Karpas-422 (cell line): ENCODE measurements around the gene SPACA7. TPM values are rescaled to one million over a fixed set of nuclear protein-coding genes. Genes with fewer than 3 reads are reported as not detected.

Experiments used
- DNase-seq: peaks from one replicate; pipeline ENCODE4 v3.0.0-alpha.2; 2015
- H2AFZ ChIP-seq: fragments of 200-600 bp; sonication (generic); 2 replicates; pipeline ENCODE4 v1.6.1; 2014; ENCODE audit warnings: antibody characterized with exemption, low read length, mixed read lengths
- H3K27ac ChIP-seq: fragments of 200-600 bp; sonication (generic); 2 replicates; pipeline ENCODE4 v1.5.1; 2014; ENCODE audit warnings: mild to moderate bottlenecking, low read length, moderate library complexity
- H3K27me3 ChIP-seq: fragments of 200-600 bp; sonication (generic); 2 replicates; pipeline ENCODE4 v1.6.1; 2014; ENCODE audit warnings: low read length, mixed read lengths
- H3K36me3 ChIP-seq: fragments of 200-600 bp; sonication (generic); 2 replicates; pipeline ENCODE4 v1.6.1; 2014; ENCODE audit warnings: low read length, mixed read lengths; ENCODE audit not compliant: insufficient read depth
- H3K4me1 ChIP-seq: fragments of 200-600 bp; sonication (generic); 2 replicates; pipeline ENCODE4 v1.6.1; 2014; ENCODE audit warnings: mild to moderate bottlenecking, low read length, mixed read lengths
- H3K4me2 ChIP-seq: fragments of 200-600 bp; sonication (generic); 2 replicates; pipeline ENCODE4 v1.6.1; 2014; ENCODE audit warnings: low read length, low read depth, mild to moderate bottlenecking; ENCODE audit not compliant: poor library complexity, severe bottlenecking
- H3K4me3 ChIP-seq: fragments of 200-600 bp; sonication (generic); 2 replicates; pipeline ENCODE4 v1.5.1; 2014; ENCODE audit warnings: mild to moderate bottlenecking, antibody characterized with exemption, low read length, mixed read lengths
- H3K79me2 ChIP-seq: fragments of 200-600 bp; sonication (generic); 2 replicates; pipeline ENCODE4 v1.6.1; 2014; ENCODE audit warnings: mild to moderate bottlenecking, low read length, mixed read lengths
- H3K9ac ChIP-seq: fragments of 200-600 bp; sonication (generic); 2 replicates; pipeline ENCODE4 v1.6.0; 2014; ENCODE audit warnings: low read length
- H3K9me2 ChIP-seq: fragments of 200-600 bp; sonication (generic), shearing (Covaris generic); replicated peaks from 2 replicates; pipeline ENCODE4 v1.6.0; 2014; ENCODE audit warnings: mild to moderate bottlenecking, low read length, moderate library complexity; ENCODE audit not compliant: insufficient read depth
- H3K9me3 ChIP-seq: fragments of 300-700, 200-600 bp; sonication (generic); 2 replicates; pipeline ENCODE4 v1.6.1; 2014; ENCODE audit warnings: low read length, mixed read lengths
- H4K20me1 ChIP-seq: fragments of 200-600 bp; sonication (generic); 2 replicates; pipeline ENCODE4 v1.6.1; 2014; ENCODE audit warnings: mild to moderate bottlenecking, antibody characterized with exemption, low read length, low read depth; ENCODE audit not compliant: insufficient read depth
- total RNA-seq: library from RNA; depleted of rRNA; stranded (reverse); fragments of >200 nt; shearing (Covaris generic); gene quantifications from 2 replicates; pipeline ENCODE4 v1.2.3, GENCODE V29; 2014; ENCODE audit warnings: low replicate concordance

Gene SPACA7
- total RNA-seq, 1 experiment from 2014 or later, result not detected

GRCh38 chr13:112435973-112436372 is 59.8 kb downstream of the SPACA7 start:
- Histone ChIP-seq H3K9ac (no peak overlapping the region), H2AFZ (no peak overlapping the region), H3K4me1 (peaks cover 6% of the 10 kb centered on the region), H3K4me3 (no peak overlapping the region), H3K9me3 (peaks cover 4% of the 10 kb centered on the region), H4K20me1 (no peaks in the 10 kb centered on the region), H3K4me2 (no peak overlapping the region), H3K36me3 (no peaks in the 10 kb centered on the region), H3K79me2 (no peaks in the 10 kb centered on the region), H3K27me3 (0 out of 2 replicates have a peak, but pooled peaks cover 3% of the 10 kb centered on the region), H3K27ac (no peak overlapping the region), H3K9me2 (no peaks in the 10 kb centered on the region)
- DNase-seq, result no peak

GRCh38 chr13:112438094-112438493 is 61.9 kb downstream of the SPACA7 start:
- no peak overlapping the region for H2AFZ ChIP-seq
- H3K36me3 ChIP-seq, result no peaks in the 10 kb centered on the region
- H3K4me2 ChIP-seq, result no peak overlapping the region
- no peaks in the 10 kb centered on the region for H4K20me1 ChIP-seq
- no peaks in the 10 kb centered on the region for H3K79me2 ChIP-seq
- no peak for DNase-seq
- H3K27me3 ChIP-seq, result 0 out of 2 replicates have a peak, but pooled peaks cover 3% of the 10 kb centered on the region
- peaks cover 4% of the 10 kb centered on the region for H3K9me3 ChIP-seq
- H3K9me2 ChIP-seq, result no peaks in the 10 kb centered on the region
- H3K9ac ChIP-seq, result no peak overlapping the region
- peaks cover 12% of the 10 kb centered on the region for H3K4me1 ChIP-seq
- H3K27ac ChIP-seq, result no peak overlapping the region
- H3K4me3 ChIP-seq, result no peak overlapping the region

GRCh38 chr13:112438515-112438914 is 62.4 kb downstream of the SPACA7 start:
- DNase-seq, result no peak
- H3K27ac ChIP-seq, result no peak overlapping the region
- no peaks in the 10 kb centered on the region for H3K36me3 ChIP-seq
- H3K9me2 ChIP-seq, result no peaks in the 10 kb centered on the region
- H3K4me1 ChIP-seq, result peaks cover 12% of the 10 kb centered on the region
- H3K27me3 ChIP-seq, result 0 out of 2 replicates have a peak, but pooled peaks cover 3% of the 10 kb centered on the region
- H3K4me2 ChIP-seq, result no peak overlapping the region
- H3K9me3 ChIP-seq, result peaks cover 4% of the 10 kb centered on the region
- no peaks in the 10 kb centered on the region for H4K20me1 ChIP-seq
- no peak overlapping the region for H3K4me3 ChIP-seq
- H3K9ac ChIP-seq, result no peak overlapping the region
- H3K79me2 ChIP-seq, result no peaks in the 10 kb centered on the region
- no peak overlapping the region for H2AFZ ChIP-seq

GRCh38 chr13:112441226-112441625 is 65.1 kb downstream of the SPACA7 start:
- Histone ChIP-seq H3K9me3 (peaks cover 4% of the 10 kb centered on the region), H4K20me1 (no peaks in the 10 kb centered on the region), H3K79me2 (no peaks in the 10 kb centered on the region), H3K4me1 (peaks cover 15% of the 10 kb centered on the region), H3K4me3 (no peak overlapping the region), H3K4me2 (no peak overlapping the region), H3K36me3 (no peaks in the 10 kb centered on the region), H3K9me2 (no peaks in the 10 kb centered on the region), H3K27ac (no peak overlapping the region), H3K9ac (no peak overlapping the region), H2AFZ (no peak overlapping the region), H3K27me3 (0 out of 2 replicates have a peak, but pooled peaks cover 3% of the 10 kb centered on the region)
- DNase-seq, result no peak

- H3K27ac ChIP-seq, result no peak overlapping the region
- H3K9me3 ChIP-seq, result peaks cover 4% of the 10 kb centered on the region
- no peak overlapping the region for H3K4me2 ChIP-seq
- 0 out of 2 replicates have a peak, but pooled peaks cover 3% of the 10 kb centered on the region for H3K27me3 ChIP-seq
- H3K9me2 ChIP-seq, result no peaks in the 10 kb centered on the region
- H2AFZ ChIP-seq, result no peak overlapping the region
- peaks cover 15% of the 10 kb centered on the region for H3K4me1 ChIP-seq
- no peaks in the 10 kb centered on the region for H3K79me2 ChIP-seq
- H3K4me3 ChIP-seq, result no peak overlapping the region
- H3K9ac ChIP-seq, result no peak overlapping the region
- no peak for DNase-seq
- no peaks in the 10 kb centered on the region for H4K20me1 ChIP-seq
- no peaks in the 10 kb centered on the region for H3K36me3 ChIP-seq
Observed at GRCh38 chr13:112441779-112442310, 65.7 kb downstream of the SPACA7 start.

GRCh38 chr13:112442483-112443090 is 66.4 kb downstream of the SPACA7 start:
- Histone ChIP-seq H3K9ac (no peak overlapping the region), H3K27me3 (0 out of 2 replicates have a peak, but pooled peaks cover 3% of the 10 kb centered on the region), H3K27ac (no peak overlapping the region), H3K4me2 (no peak overlapping the region), H3K36me3 (no peaks in the 10 kb centered on the region), H4K20me1 (no peaks in the 10 kb centered on the region), H3K9me2 (no peaks in the 10 kb centered on the region), H3K4me3 (no peak overlapping the region), H3K4me1 (peaks cover 15% of the 10 kb centered on the region), H2AFZ (no peak overlapping the region), H3K9me3 (peaks cover 4% of the 10 kb centered on the region), H3K79me2 (no peaks in the 10 kb centered on the region)
- no peak for DNase-seq

- H4K20me1 ChIP-seq, result no peaks in the 10 kb centered on the region
- no peak overlapping the region for H3K4me2 ChIP-seq
- H3K27me3 ChIP-seq, result no peaks in the 10 kb centered on the region
- no peaks in the 10 kb centered on the region; the same call in 1 of the 2 replicates for H3K9me3 ChIP-seq
- H3K4me1 ChIP-seq, result peaks cover 15% of the 10 kb centered on the region
- no peak overlapping the region for H3K27ac ChIP-seq
- H3K36me3 ChIP-seq, result no peaks in the 10 kb centered on the region
- H3K9ac ChIP-seq, result no peak overlapping the region
- H3K79me2 ChIP-seq, result no peaks in the 10 kb centered on the region
- H3K9me2 ChIP-seq, result no peaks in the 10 kb centered on the region
- H3K4me3 ChIP-seq, result no peak overlapping the region
- H2AFZ ChIP-seq, result no peak overlapping the region
- peak; percentile 47 for DNase-seq
Observed at GRCh38 chr13:112443191-112443994, 67.2 kb downstream of the SPACA7 start.

GRCh38 chr13:112443995-112444311 is 67.8 kb downstream of the SPACA7 start:
- Histone ChIP-seq H3K36me3 (no peaks in the 10 kb centered on the region), H3K9me2 (no peaks in the 10 kb centered on the region), H3K4me2 (no peak overlapping the region), H3K27ac (no peak overlapping the region), H3K79me2 (no peaks in the 10 kb centered on the region), H3K9ac (no peak overlapping the region), H3K4me3 (no peak overlapping the region), H2AFZ (no peak overlapping the region), H3K9me3 (no peaks in the 10 kb centered on the region), H4K20me1 (no peaks in the 10 kb centered on the region), H3K27me3 (no peaks in the 10 kb centered on the region), H3K4me1 (peaks cover 15% of the 10 kb centered on the region)
- peak; percentile 91 for DNase-seq
